HepG2 (cell line): ENCODE results near the gene NDRG3. TPM values are rescaled to one million over a fixed set of nuclear protein-coding genes. Genes with fewer than 3 reads are reported as not detected.

ENCODE experiments used
- ATM ChIP-seq: fragments of 450-650 bp; IDR thresholded peaks from 2 replicates; pipeline ENCODE4 v1.7.1; 2017; ENCODE audit warnings: mild to moderate bottlenecking, borderline replicate concordance
- FOSL2 ChIP-seq: sonication (generic); formaldehyde crosslinking; IDR thresholded peaks from 2 replicates; pipeline ENCODE4 v1.4.0; 2020; ENCODE audit warnings: missing genetic modification reagents
- GATA4 ChIP-seq: sonication (generic); IDR thresholded peaks from 2 replicates; pipeline ENCODE4 v1.6.1; 2016; ENCODE audit warnings: antibody characterized with exemption, low read depth, borderline replicate concordance
- IKZF5 ChIP-seq: IDR thresholded peaks from 2 replicates; pipeline ENCODE4 v1.6.1; 2018; ENCODE audit warnings: missing genetic modification reagents, mild to moderate bottlenecking, missing compliant biosample characterization
- MEIS2 ChIP-seq: sonication (generic); formaldehyde crosslinking; IDR thresholded peaks from 2 replicates; pipeline ENCODE4 v1.9.0; 2021; ENCODE audit warnings: mild to moderate bottlenecking, missing genetic modification reagents
- MLLT10 ChIP-seq: sonication (generic); formaldehyde crosslinking; IDR thresholded peaks from 2 replicates; pipeline ENCODE4 v1.4.0; 2020; ENCODE audit warnings: missing genetic modification reagents
- NFRKB ChIP-seq: fragments of 450-650 bp; IDR thresholded peaks from 2 replicates; pipeline ENCODE4 v1.6.1; 2017
- PAXIP1 ChIP-seq: sonication (generic); formaldehyde crosslinking; conservative IDR thresholded peaks from 2 replicates; pipeline ENCODE4 v1.4.0; 2020; ENCODE audit warnings: mild to moderate bottlenecking, missing genetic modification reagents, moderate library complexity
- SRSF4 ChIP-seq: fragments of 200-400 bp; formaldehyde crosslinking; IDR thresholded peaks from one replicate; pipeline ENCODE4 v1.6.1; 2018; ENCODE audit warnings: mild to moderate bottlenecking, low read depth, low read length, moderate library complexity; ENCODE audit not compliant: poor library complexity, severe bottlenecking
- ZKSCAN1 ChIP-seq: fragments of 150-350 bp; IDR thresholded peaks from 2 replicates; pipeline ENCODE4 v1.6.1; 2014; ENCODE audit warnings: low read length
- ZNF142 ChIP-seq: sonication (generic); formaldehyde crosslinking; IDR thresholded peaks from 2 replicates; pipeline ENCODE4 v1.4.0; 2020; ENCODE audit warnings: missing genetic modification reagents
- ZNF263 ChIP-seq: sonication (generic); formaldehyde crosslinking; IDR thresholded peaks from 2 replicates; pipeline ENCODE4 v1.4.0; 2020; ENCODE audit warnings: missing genetic modification reagents
- ZNF292 ChIP-seq: sonication (generic); formaldehyde crosslinking; IDR thresholded peaks from 2 replicates; pipeline ENCODE4 v1.8.1; 2022; ENCODE audit warnings: mild to moderate bottlenecking, low read depth, missing genetic modification reagents, borderline replicate concordance
- ZNF550 ChIP-seq: sonication (generic); formaldehyde crosslinking; IDR thresholded peaks from 2 replicates; pipeline ENCODE4 v1.4.0; 2020; ENCODE audit warnings: mild to moderate bottlenecking, missing genetic modification reagents, borderline replicate concordance
- ZNF747 ChIP-seq: sonication (generic); formaldehyde crosslinking; IDR thresholded peaks from 2 replicates; pipeline ENCODE4 v1.8.1; 2023; ENCODE audit warnings: missing genetic modification reagents, mild to moderate bottlenecking, borderline replicate concordance
- polyA plus RNA-seq, 8 experiments: library from polyadenylated mRNA; depleted of rRNA in 3 of 8; stranded (reverse) in 7 of 8; unstranded in 1 of 8; fragments of >200 nt; fragmentation: Illumina TruSeq in 4 of 8; extraction: Trizol in 4 of 8; gene quantifications; 2 replicates each; pipeline versions ENCODE4 v1.2.1 to v1.2.3, GENCODE V29; 2011 to 2016; ENCODE audit warnings: low read depth in 4 of 8, missing spikeins in 1 of 8, mixed read lengths in 1 of 8; ENCODE audit not compliant: insufficient read depth in 1 of 8
- total RNA-seq, 5 experiments: library from RNA; depleted of rRNA; stranded (reverse); fragments of >200 nt; fragmentation: Illumina TruSeq; extraction: Trizol; gene quantifications; 2 replicates each; pipeline ENCODE4 v1.2.3, GENCODE V29; 2016; ENCODE audit warnings: low read depth in 1 of 5
- TF ChIP-seq, protein P1 (sequence below): sonication (generic); formaldehyde crosslinking; IDR thresholded peaks from 2 replicates; pipeline ENCODE4 v1.5.0; 2020; ENCODE audit warnings: mild to moderate bottlenecking, missing genetic modification reagents

The NDRG3 gene
- total and polyA plus RNA-seq, 2 of the 13 experiments (the other 11 are each of a cell fraction or from before 2014, with no cell fraction given) = 36.0 to 40.5 TPM

GRCh38 chr20:36745927-36746659 is at the start of gene NDRG3 (continued):
- TF ChIP-seq, protein P1, sequence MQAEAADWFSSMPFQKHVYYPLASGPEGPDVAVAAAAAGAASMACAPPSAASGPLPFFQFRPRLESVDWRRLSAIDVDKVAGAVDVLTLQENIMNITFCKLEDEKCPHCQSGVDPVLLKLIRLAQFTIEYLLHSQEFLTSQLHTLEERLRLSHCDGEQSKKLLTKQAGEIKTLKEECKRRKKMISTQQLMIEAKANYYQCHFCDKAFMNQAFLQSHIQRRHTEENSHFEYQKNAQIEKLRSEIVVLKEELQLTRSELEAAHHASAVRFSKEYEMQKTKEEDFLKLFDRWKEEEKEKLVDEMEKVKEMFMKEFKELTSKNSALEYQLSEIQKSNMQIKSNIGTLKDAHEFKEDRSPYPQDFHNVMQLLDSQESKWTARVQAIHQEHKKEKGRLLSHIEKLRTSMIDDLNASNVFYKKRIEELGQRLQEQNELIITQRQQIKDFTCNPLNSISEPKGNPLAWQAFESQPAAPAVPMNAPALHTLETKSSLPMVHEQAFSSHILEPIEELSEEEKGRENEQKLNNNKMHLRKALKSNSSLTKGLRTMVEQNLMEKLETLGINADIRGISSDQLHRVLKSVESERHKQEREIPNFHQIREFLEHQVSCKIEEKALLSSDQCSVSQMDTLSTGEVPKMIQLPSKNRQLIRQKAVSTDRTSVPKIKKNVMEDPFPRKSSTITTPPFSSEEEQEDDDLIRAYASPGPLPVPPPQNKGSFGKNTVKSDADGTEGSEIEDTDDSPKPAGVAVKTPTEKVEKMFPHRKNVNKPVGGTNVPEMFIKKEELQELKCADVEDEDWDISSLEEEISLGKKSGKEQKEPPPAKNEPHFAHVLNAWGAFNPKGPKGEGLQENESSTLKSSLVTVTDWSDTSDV = no peak
- TF ChIP-seq ZKSCAN1 = 0 out of 2 replicates have a peak, but pooled peaks have one; percentile 24
- peak; percentile 50; the same call in 1 of the 2 replicates for TF ChIP-seq ZNF747
- TF ChIP-seq FOSL2 (CRISPR knock-in tag) = 0 out of 2 replicates have a peak, but pooled peaks have one; percentile 11
- TF ChIP-seq ZNF550 (CRISPR knock-in tag) = no peak
- TF ChIP-seq PAXIP1 (CRISPR knock-in tag) = peak; percentile 32; the same call in 1 of the 2 replicates
- no peak for TF ChIP-seq MLLT10 (CRISPR knock-in tag)
- no peak for TF ChIP-seq ZNF292 (CRISPR knock-in tag)
- no peak for TF ChIP-seq SRSF4
- no peak for TF ChIP-seq MEIS2
- TF ChIP-seq IKZF5 (CRISPR knock-in tag) = peak; percentile 22; the same call in 1 of the 2 replicates
- TF ChIP-seq GATA4 = peak; percentile 64; the same call in 1 of the 2 replicates
- no peak for TF ChIP-seq ZNF263 (CRISPR knock-in tag)
- TF ChIP-seq ZNF142 (CRISPR knock-in tag) = peak; percentile 60; the same call in 1 of the 2 replicates
- no peak for TF ChIP-seq NFRKB
- TF ChIP-seq ATM = no peak
